ENCODE results near the gene CEP120.
"Not testable (repeated sequence)": the region's sequence is repeated elsewhere in the genome, so short reads cannot be mapped to it uniquely, and the experiment has no call there.

Gene CEP120

DNA sequence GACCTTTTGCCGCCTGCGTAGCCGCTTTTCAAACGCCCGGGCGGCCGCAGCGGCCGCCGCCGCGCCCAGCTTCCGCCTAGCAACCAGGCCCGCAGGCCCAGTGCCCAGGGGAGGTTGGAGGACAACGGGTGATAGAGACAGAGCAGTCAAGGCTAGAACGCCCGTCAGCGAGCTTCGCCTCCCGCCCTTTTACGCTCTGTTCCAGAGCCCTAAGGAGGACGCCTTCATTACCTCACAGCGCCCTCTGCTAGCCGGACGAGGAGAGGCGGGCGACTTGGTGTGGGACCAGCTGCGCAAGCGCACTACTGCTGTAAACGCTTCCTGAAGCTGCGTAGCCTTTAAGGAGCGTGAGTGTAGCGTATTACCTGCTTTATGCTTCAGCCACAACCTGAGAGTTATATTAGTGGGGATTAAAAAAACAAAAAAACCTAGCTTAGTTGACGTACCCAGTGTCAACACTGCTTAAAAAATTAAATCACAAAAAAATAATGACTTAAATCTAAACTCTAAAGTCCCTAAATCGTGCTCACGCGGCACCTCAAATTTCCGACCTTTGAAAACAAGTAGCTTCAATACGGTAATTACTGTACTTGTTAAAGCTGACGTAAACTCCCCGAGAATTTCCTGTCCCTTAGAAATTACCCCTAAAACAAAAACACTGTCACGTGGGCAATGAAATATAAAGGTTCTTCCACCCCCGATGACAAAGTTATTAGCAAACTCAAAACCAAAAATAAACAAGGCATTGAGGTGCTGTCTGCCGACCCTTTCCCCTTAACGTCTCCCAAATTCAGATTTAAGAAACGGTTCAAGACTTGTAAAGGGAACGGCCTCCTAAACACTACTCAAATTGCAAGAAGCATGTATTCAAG lies at the start of gene CEP120:
CEP120 (minus strand) TSS at position 126 of the 872 bp plus-strand sequence. CDS start 405 bp downstream, outside the sequence.
- peak; percentile 94 for DNase-seq (ENCODE audit: low read depth)

DNA sequence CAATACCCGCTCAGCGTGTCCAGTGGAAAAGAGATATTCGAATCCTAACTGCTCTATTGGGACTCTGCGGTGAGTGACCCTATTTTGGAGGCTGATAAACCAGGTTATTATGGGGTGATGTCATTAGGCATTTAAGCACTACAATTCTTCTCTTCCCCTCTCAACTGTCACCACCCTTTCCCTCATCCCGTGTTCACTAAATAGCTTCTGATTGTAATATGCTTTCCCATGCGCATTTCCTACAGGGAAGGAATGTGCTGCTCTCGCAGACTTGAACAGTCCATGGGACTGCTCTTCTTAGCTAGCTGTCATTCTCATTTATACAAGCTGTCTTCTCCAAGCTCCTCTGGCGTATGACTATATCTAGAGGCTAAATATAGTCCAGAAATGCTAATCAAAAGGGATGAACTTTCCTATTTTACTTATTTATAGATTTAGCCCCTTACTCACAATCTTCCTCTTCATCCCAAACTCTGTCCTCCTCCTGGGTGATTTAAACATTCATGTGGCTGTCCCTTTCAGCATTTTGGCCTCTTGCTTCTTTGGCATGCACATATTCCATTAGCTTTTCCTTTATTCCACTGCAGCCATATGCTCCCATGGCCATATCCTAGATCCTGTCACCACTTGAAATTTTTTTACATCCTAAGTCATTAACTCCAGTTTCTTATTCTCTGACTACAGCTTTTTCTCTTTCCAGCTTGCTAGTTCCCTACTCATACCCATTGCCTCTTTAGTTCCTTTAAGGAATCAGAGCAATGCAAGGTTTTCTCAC lies 49.1 kb upstream of the CEP120 start:
- no peak for DNase-seq (ENCODE audit: low read depth)

- DNase-seq (ENCODE audit: low read depth): no peak
Observed at GRCh38 chr5:123471385-123471784, 48.2 kb upstream of the CEP120 start.

DNA sequence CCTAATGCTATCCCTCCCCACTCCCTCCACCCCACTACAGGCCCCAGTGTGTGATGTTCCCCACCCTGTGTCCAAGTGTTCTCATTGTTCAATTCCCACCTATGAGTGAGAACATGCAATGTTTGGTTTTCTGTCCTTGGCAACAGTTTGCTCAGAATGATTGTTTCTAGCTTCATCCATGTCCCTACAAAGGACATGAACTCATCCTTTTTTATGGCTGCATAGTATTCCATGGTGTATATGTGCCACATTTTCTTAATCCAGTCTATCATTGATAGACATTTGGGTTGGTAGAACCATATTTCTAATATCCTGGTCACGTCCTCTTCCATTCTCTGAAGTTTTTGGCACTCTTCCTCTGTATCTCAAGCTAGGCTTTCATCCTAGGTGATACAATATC lies 43.6 kb upstream of the CEP120 start:
- DNase-seq (ENCODE audit: low read depth): not testable (repeated sequence)

DNA sequence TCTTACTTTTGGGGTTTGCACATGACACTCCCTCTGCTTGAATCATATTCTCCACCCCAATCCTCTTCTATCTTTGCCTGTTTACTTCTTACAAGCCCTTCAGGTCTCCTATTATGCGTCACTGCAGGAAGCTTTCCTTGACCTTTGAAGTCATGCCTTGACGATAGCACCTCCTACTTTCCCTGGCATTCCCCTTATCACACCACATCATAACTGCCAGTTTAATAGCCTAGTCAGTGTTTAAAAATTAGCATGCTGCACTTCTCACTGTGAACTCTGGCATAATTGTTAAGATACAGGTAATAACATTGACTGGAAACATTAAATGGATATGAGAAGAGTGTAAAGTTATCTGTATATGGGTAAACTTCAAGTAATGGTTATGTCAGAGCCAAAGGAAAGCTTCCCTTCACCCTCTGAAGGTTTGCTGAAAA lies 37.1 kb upstream of the CEP120 start:
- no peak for DNase-seq (ENCODE audit: low read depth)

GRCh38 chr5:123458994-123459393 lies 35.8 kb upstream of the CEP120 start:
- DNase-seq (ENCODE audit: low read depth): not testable (repeated sequence)

- no peak for DNase-seq (ENCODE audit: low read depth)
Observed at GRCh38 chr5:123456242-123456641, 33.0 kb upstream of the CEP120 start.

DNA sequence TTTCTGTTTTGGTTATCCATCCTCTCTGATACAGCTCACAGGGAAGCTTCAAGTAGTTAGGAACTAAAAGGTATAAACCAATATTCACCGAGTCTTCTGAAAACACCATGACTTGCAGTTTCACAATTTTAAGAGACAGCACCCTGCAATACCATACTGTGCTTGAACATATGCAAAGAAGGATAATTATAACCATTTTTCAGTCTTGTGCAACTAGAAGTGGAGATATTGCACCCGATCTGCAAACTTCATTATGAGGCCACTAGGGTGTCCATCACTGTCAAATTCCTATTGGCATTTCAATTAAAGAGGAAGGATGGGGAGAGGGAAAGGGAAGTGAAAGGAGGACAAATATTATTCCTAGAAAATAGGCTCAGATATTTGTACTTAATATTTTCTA lies 32.4 kb upstream of the CEP120 start:
- DNase-seq (ENCODE audit: low read depth): no peak

- no peak for DNase-seq (ENCODE audit: low read depth)
Observed at GRCh38 chr5:123455095-123455494, 31.9 kb upstream of the CEP120 start.

GRCh38 chr5:123454259-123454911 lies 31.2 kb upstream of the CEP120 start:
- DNase-seq (ENCODE audit: low read depth): no peak

DNA sequence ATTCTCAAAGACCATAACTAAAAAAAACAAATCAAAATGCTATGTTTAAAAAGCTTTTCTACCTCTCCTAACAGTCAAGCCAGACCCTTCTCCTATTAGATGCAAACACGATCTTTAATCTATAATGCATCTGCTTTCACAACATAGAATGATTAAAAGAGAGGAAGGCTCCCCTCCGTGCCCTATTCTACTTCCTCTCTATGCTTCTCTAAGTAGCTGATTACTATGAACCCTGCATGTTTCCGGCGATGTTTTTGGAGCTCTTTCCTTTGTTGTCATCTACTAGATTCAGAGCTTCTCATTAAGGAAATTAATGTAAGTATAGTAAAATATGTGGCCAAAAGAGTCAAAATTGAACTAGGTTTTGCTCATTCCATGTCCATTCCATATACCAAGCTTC lies 29.2 kb upstream of the CEP120 start:
- no peak for DNase-seq (ENCODE audit: low read depth)

DNA sequence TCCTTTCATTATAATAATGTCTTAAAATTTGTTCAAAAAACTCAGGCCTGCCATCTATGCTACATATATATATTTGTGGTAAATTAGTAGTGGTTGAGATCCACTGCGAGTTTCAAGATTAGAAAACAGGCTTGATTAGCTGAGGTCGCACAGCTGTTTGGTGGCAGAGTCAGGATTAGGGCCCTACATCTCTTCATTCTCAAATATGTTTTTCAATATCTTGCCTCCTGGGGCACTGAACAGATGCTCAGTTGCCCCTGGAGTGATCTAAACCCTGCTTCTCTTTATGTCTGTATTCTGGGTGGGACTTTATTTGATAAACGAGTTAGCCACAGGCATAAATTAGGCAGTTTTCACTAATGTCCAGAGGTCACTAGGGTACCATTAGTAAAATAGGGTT lies 27.8 kb upstream of the CEP120 start:
- no peak for DNase-seq (ENCODE audit: low read depth)

GRCh38 chr5:123450640-123451039 lies 27.4 kb upstream of the CEP120 start:
- DNase-seq (ENCODE audit: low read depth): no peak

DNA sequence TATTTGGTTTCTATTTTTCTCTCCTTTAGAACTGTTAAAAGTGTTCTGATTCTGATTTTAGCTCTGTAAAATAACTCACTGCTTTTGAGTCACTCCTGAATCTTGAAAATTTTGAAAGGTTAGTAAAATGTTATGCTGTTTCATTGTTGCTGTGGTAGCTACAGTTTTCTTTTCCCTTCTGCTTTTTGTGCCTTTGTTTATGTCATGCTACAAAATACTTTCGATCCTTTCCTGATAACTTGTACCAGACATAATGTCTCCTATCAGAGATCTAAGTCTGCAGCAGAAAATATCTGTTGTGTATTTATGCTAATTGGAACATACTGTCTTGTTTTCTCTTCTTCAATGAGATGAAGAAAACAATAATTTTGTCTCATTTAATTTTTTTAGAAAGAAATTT lies 26.9 kb upstream of the CEP120 start:
- DNase-seq (ENCODE audit: low read depth): no peak

DNA sequence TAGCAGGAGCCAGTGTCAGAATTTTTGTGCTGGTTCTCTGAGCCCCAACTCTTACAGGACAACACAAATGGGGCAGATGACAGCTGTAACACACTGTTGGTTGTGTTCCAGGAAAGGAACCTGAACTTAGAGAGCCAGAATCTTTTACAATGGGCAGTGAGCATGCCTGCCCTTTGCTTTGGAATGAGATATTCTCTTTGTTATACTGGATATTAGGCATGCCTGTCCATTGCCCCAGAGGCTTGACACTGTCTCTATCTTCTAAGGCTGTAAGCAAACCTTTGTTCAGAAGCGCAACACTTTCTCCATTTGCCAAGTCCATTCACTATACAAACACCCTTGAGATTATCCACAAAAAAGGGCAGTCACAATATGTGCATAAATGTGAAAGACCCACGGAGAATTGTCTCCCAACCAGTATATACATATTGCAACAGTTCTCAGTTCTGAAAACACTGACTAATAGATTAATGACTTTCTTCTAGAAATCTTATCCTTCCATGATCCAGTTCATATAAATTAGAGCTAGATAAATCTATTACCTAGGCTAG lies 26.3 kb upstream of the CEP120 start:
- no peak for DNase-seq (ENCODE audit: low read depth)

- no peak for DNase-seq (ENCODE audit: low read depth)
Observed at GRCh38 chr5:123448743-123449142, 25.5 kb upstream of the CEP120 start.

GRCh38 chr5:123448017-123448617 lies 24.9 kb upstream of the CEP120 start:
- DNase-seq (ENCODE audit: low read depth): no peak

DNA sequence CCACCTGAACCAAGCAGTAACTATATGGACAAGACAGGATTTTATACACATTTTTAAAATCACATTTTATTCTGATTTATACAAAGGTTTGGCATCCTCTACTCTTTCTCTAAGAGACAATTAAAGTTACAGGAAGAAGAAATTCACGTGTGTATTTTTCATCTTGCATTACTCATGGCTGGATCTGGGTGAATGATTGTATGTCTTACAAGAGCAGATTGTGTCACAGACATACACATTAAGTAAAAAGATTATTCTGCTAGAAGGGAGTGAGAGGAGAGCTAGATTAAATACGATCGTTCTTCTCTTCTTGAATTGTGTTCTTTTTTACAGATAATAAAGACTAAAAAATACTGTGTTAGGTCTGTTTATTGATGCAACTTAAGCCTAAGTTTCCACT lies 20.8 kb upstream of the CEP120 start:
- DNase-seq (ENCODE audit: low read depth): no peak

GRCh38 chr5:123441408-123441807 lies 18.2 kb upstream of the CEP120 start:
- DNase-seq (ENCODE audit: low read depth): no peak

- DNase-seq (ENCODE audit: low read depth): no peak
Observed at GRCh38 chr5:123440456-123441181, 17.4 kb upstream of the CEP120 start.

GRCh38 chr5:123439709-123440108 lies 16.5 kb upstream of the CEP120 start:
- DNase-seq (ENCODE audit: low read depth): no peak

All from stimulated activated CD8-positive, alpha-beta memory T cell treated with anti-CD3 and anti-CD28 coated beads, Interleukin-12 subunit alpha, Interleukin-12 subunit beta, amount 100 ng/mL, for 4 hours (primary cell).